K562 (cell line): ENCODE data around the gene VSIG10L. TPM values are rescaled to one million over a fixed set of nuclear protein-coding genes. Genes with fewer than 3 reads are reported as not detected.

Experiments used
- ATAC-seq: fragments of 200-7000 bp; cut with Tn5 transposase; 3 replicates; pipeline ENCODE4 v1.9.1; 2020; ENCODE audit warnings: moderate library complexity
- BruUV-seq: library from RNA; stranded (reverse); fragments of 400-500 nt; replicated peaks from 2 replicates; lab custom pipeline; 2021; lab: Mats Ljungman, UMichigan
- CTCF ChIA-PET: fragments of 300-600 bp; formaldehyde crosslinking; extraction: SDS; loops from one replicate; lab custom pipeline; 2021; ENCODE audit warnings: low intra/inter-chr PET ratio; lab: Yijun Ruan, JAX
- POLR2A ChIA-PET: fragments of 300-600, 350-650 bp; sonication (Branson Sonifier 250); formaldehyde crosslinking; extraction: SDS; loops from one replicate; lab custom pipeline; 2021; ENCODE audit warnings: antibody characterized with exemption, inconsistent platforms; lab: Yijun Ruan, JAX
- DNase-seq, 4 experiments: peaks; one replicate each; pipeline versions ENCODE4 v3.0.0 to v3.0.0-alpha.2; 2011 to 2018; ENCODE audit warnings: low spot score in 3 of 4, mixed read lengths in 3 of 4; ENCODE audit errors: extremely low read depth in 1 of 4
- FAIRE-seq: peaks from 2 replicates; lab custom pipeline; 2011; peaks lifted over from hg19 to GRCh38; lab: Jason Lieb, UNC
- H2AFZ ChIP-seq: 2 replicates; pipeline ENCODE4 v1.6.0; 2011; ENCODE audit warnings: low read depth, low read length, control low read depth, inconsistent platforms
- H3K27ac ChIP-seq: fragments of 200-600 bp; 3 replicates; pipeline ENCODE4 v1.8.0; 2011; ENCODE audit warnings: low read depth, mild to moderate bottlenecking, control low read depth, inconsistent platforms, low read length, moderate library complexity, mixed read lengths; ENCODE audit errors: extremely low read depth
- H3K27me3 ChIP-seq, 2 experiments: fragments of 300-600 bp in 1 of 2; 2 replicates in 1 of 2; 3 replicates in 1 of 2; pipeline versions ENCODE4 v1.6.0 to v1.8.0; 2011; ENCODE audit warnings: inconsistent platforms in 2 of 2, low read length in 2 of 2, mild to moderate bottlenecking in 1 of 2, mixed read lengths in 1 of 2, moderate library complexity in 1 of 2; ENCODE audit not compliant: control insufficient read depth in 2 of 2, insufficient read depth in 2 of 2
- H3K36me3 ChIP-seq: fragments of 300-600 bp; 3 replicates; pipeline ENCODE4 v1.8.0; 2011; ENCODE audit warnings: mild to moderate bottlenecking, low read length, inconsistent platforms; ENCODE audit not compliant: control insufficient read depth, insufficient read depth
- H3K4me1 ChIP-seq, 2 experiments: fragments of 200-600 bp in 1 of 2; replicated peaks in 1 of 2; 2 replicates in 1 of 2; 3 replicates in 1 of 2; pipeline versions ENCODE4 v1.5.1 to v1.8.0; 2011; ENCODE audit warnings: inconsistent platforms in 2 of 2, low read length in 2 of 2, mild to moderate bottlenecking in 1 of 2, mixed read lengths in 1 of 2, moderate library complexity in 1 of 2; ENCODE audit not compliant: control insufficient read depth in 2 of 2, insufficient read depth in 2 of 2
- H3K4me2 ChIP-seq: 2 replicates; pipeline ENCODE4 v1.6.1; 2011; ENCODE audit warnings: low read length, control low read depth, inconsistent platforms, mixed read lengths; ENCODE audit not compliant: insufficient read depth
- H3K4me3 ChIP-seq: fragments of 200-600 bp; sonication (generic), shearing (Covaris generic); 2 replicates; pipeline ENCODE4 v1.5.1; 2016; ENCODE audit warnings: control low read depth, inconsistent platforms
- H3K79me2 ChIP-seq: fragments of 200-600 bp; 3 replicates; pipeline ENCODE4 v1.8.0; 2011; ENCODE audit warnings: low read length, inconsistent platforms; ENCODE audit not compliant: control insufficient read depth, insufficient read depth
- H3K9ac ChIP-seq, 2 experiments: 2 replicates each; pipeline versions ENCODE4 v1.6.0 to v1.6.1; 2011; ENCODE audit warnings: low read depth in 2 of 2, low read length in 2 of 2, control low read depth in 1 of 2, inconsistent platforms in 1 of 2, mild to moderate bottlenecking in 1 of 2, mixed read lengths in 1 of 2; ENCODE audit not compliant: insufficient read depth in 1 of 2
- H3K9me1 ChIP-seq: one replicate; pipeline ENCODE4 v1.6.0; 2011; ENCODE audit warnings: inconsistent platforms, mild to moderate bottlenecking, low read length, moderate library complexity; ENCODE audit not compliant: control insufficient read depth, insufficient read depth
- H3K9me3 ChIP-seq: replicated peaks from 2 replicates; pipeline ENCODE4 v1.5.1; 2011; ENCODE audit warnings: low read depth, low read length, inconsistent platforms; ENCODE audit not compliant: control insufficient read depth, insufficient read depth
- H4K20me1 ChIP-seq: replicated peaks from 2 replicates; pipeline ENCODE4 v1.6.1; 2011; ENCODE audit warnings: low read length, inconsistent platforms, mixed read lengths; ENCODE audit not compliant: control insufficient read depth, insufficient read depth
- CBX5 ChIP-seq: IDR thresholded peaks from 2 replicates; pipeline ENCODE4 v1.6.1; 2014; ENCODE audit warnings: low read depth, borderline replicate concordance
- E4F1 ChIP-seq: fragments of 250-450 bp; sonication (Bioruptor Pico); IDR thresholded peaks from 2 replicates; pipeline ENCODE4 v1.5.0; 2021; ENCODE audit warnings: mild to moderate bottlenecking, borderline replicate concordance
- FOXA3 ChIP-seq, 2 experiments: fragments of 450-650 bp in 1 of 2; sonication (generic) in 1 of 2; formaldehyde crosslinking; IDR thresholded peaks in 1 of 2; conservative IDR thresholded peaks in 1 of 2; 2 replicates each; pipeline versions ENCODE4 v1.4.0 to v1.8.0; 2020 to 2022; ENCODE audit warnings: mild to moderate bottlenecking in 2 of 2, missing genetic modification reagents in 1 of 2
- HSF4 ChIP-seq: fragments of 250-450 bp; sonication (Bioruptor Pico); IDR thresholded peaks from 2 replicates; pipeline ENCODE4 v2.1.2; 2022; ENCODE audit warnings: mild to moderate bottlenecking, moderate library complexity, borderline replicate concordance
- MAX ChIP-seq: sonication (generic); formaldehyde crosslinking; IDR thresholded peaks from 2 replicates; pipeline ENCODE4 v1.9.0; 2022; ENCODE audit warnings: mild to moderate bottlenecking, missing genetic modification reagents
- NFXL1 ChIP-seq: fragments of 450-650 bp; formaldehyde crosslinking; IDR thresholded peaks from 2 replicates; pipeline ENCODE4 v1.4.0; 2021; ENCODE audit warnings: mild to moderate bottlenecking
- POLR2AphosphoS2 ChIP-seq: IDR thresholded peaks from 2 replicates; pipeline ENCODE4 v1.6.1; 2012; ENCODE audit warnings: low read length, improper control_type of control experiment
- POLR2AphosphoS5 ChIP-seq: IDR thresholded peaks from 2 replicates; pipeline ENCODE4 v1.6.1; 2011; ENCODE audit warnings: mild to moderate bottlenecking, low read depth, low read length, moderate library complexity; ENCODE audit not compliant: control insufficient read depth, insufficient read depth
- TEAD4 ChIP-seq, 2 experiments: sonication (generic) in 1 of 2; formaldehyde crosslinking in 1 of 2; IDR thresholded peaks; 2 replicates each; pipeline versions ENCODE4 v1.6.1 to v1.8.0; 2012 to 2022; ENCODE audit warnings: borderline replicate concordance in 1 of 2, inconsistent platforms in 1 of 2, low read length in 1 of 2, mild to moderate bottlenecking in 1 of 2, missing genetic modification reagents in 1 of 2
- YY1 ChIP-seq, 3 experiments: IDR thresholded peaks; 2 replicates each; pipeline ENCODE4 v1.6.1; 2011; ENCODE audit warnings: low read length in 2 of 3, mild to moderate bottlenecking in 2 of 3, moderate library complexity in 2 of 3, borderline replicate concordance in 1 of 3, control low read depth in 1 of 3, low read depth in 1 of 3; ENCODE audit not compliant: insufficient read depth in 3 of 3, insufficient replicate concordance in 2 of 3, control insufficient read depth in 1 of 3, insufficient read length in 1 of 3; ENCODE audit errors: extremely low read depth in 1 of 3
- WGBS: fragments of 100-300 bp; shearing (Covaris generic); methylation state at CpG from one replicate; pipeline ENCODE4 v1.1.6; 2016; ENCODE audit warnings: low coverage, mixed read lengths; ENCODE audit not compliant: insufficient coverage; ENCODE audit errors: missing lambda C conversion rate; 5-methylcytosine and 5-hydroxymethylcytosine counted together
- in situ Hi-C: fragments of 300-500 bp; cut with MboI; formaldehyde crosslinking; loops from 4 replicates; pipeline ENCODE4 v1.15.0; 2018; ENCODE audit warnings: inconsistent platforms, mixed read lengths
- intact Hi-C: fragments of 100-400 bp; cut with micrococcal nuclease; formaldehyde crosslinking; loops from 2 replicates; pipeline ENCODE4 v1.14.2; 2022
- polyA plus RNA-seq, 8 experiments: library from polyadenylated mRNA; depleted of rRNA in 4 of 8; stranded (reverse) in 5 of 8; unstranded in 3 of 8; fragments of >200 nt; fragmentation: Nextera tagmentation in 2 of 8; fragmentation: Illumina TruSeq in 1 of 8; extraction: Ambion mirVana in 2 of 8; extraction: Trizol in 1 of 8; gene quantifications; 2 replicates each; pipeline versions ENCODE4 v1.2.1 to v1.2.3, GENCODE V29; 2011 to 2014; ENCODE audit warnings: inconsistent platforms in 1 of 8, missing spikeins in 1 of 8
- total RNA-seq, 7 experiments: library from RNA; depleted of rRNA in 6 of 7; stranded (reverse); fragments of >200 nt in 6 of 7; fragmentation: Illumina TruSeq in 2 of 7; extraction: Trizol in 2 of 7; gene quantifications; 2 replicates each; pipeline versions ENCODE4 v1.2.1 to v1.2.3, GENCODE V29; 2011 to 2021; ENCODE audit warnings: low replicate concordance in 1 of 7
- TF ChIP-seq, protein P1 (sequence below): sonication (generic); formaldehyde crosslinking; IDR thresholded peaks from 2 replicates; pipeline ENCODE4 v1.8.0; 2023; ENCODE audit warnings: missing genetic modification reagents, mild to moderate bottlenecking, borderline replicate concordance

Gene VSIG10L
- total and polyA plus RNA-seq, 9 of the 15 experiments (the other 6 are each of a cell fraction or from before 2014, with no cell fraction given) = 1.1 to 7.6 (median 2.2) TPM

- DNase-seq = no peak
- WGBS = 0% methylated on average over 9 of the region's 15 CpGs
- no peak for ATAC-seq
- in situ Hi-C loops (no loop called here), intact Hi-C loops (loop anchor here (1.0 kb wide), 1 partner anchor 23 kb away; the partner anchor contains the start of gene C19orf84)
- ChIA-PET CTCF (no interaction called here), POLR2A (interaction anchor here (0.7 to 1.5 kb wide), 10 partner anchors 10 to 41 kb away, joined by 3 to 11 read pairs (median 6); no protein-coding TSS in a partner anchor)
- H3K4me1 ChIP-seq = peaks cover 28 to 52% of the 10 kb centered on the region in 2 experiments
- no peak overlapping the region for H2AFZ ChIP-seq
- H3K4me2 ChIP-seq = peak overlapping the region; percentile 95
- no peaks in the 10 kb centered on the region for H3K36me3 ChIP-seq
- no peak for FAIRE-seq
- peak overlapping the region; percentile 85 for H3K27ac ChIP-seq
- H3K79me2 ChIP-seq = peaks cover 57% of the 10 kb centered on the region
- peak overlapping the region; percentile 93 for H3K9ac ChIP-seq
- no peaks in the 10 kb centered on the region for H3K9me3 ChIP-seq
- no peaks in the 10 kb centered on the region for H3K9me1 ChIP-seq
- H4K20me1 ChIP-seq = no peaks in the 10 kb centered on the region
- BruUV-seq = no TSS peak
- no peaks in the 10 kb centered on the region for H3K27me3 ChIP-seq
- H3K4me3 ChIP-seq = peak overlapping the region; percentile 75
- peak; percentile 74; the same call in 1 of the 2 replicates for TF ChIP-seq POLR2AphosphoS2
- no peak for TF ChIP-seq MAX
- TF ChIP-seq NFXL1 = no peak
- TF ChIP-seq, protein P1, sequence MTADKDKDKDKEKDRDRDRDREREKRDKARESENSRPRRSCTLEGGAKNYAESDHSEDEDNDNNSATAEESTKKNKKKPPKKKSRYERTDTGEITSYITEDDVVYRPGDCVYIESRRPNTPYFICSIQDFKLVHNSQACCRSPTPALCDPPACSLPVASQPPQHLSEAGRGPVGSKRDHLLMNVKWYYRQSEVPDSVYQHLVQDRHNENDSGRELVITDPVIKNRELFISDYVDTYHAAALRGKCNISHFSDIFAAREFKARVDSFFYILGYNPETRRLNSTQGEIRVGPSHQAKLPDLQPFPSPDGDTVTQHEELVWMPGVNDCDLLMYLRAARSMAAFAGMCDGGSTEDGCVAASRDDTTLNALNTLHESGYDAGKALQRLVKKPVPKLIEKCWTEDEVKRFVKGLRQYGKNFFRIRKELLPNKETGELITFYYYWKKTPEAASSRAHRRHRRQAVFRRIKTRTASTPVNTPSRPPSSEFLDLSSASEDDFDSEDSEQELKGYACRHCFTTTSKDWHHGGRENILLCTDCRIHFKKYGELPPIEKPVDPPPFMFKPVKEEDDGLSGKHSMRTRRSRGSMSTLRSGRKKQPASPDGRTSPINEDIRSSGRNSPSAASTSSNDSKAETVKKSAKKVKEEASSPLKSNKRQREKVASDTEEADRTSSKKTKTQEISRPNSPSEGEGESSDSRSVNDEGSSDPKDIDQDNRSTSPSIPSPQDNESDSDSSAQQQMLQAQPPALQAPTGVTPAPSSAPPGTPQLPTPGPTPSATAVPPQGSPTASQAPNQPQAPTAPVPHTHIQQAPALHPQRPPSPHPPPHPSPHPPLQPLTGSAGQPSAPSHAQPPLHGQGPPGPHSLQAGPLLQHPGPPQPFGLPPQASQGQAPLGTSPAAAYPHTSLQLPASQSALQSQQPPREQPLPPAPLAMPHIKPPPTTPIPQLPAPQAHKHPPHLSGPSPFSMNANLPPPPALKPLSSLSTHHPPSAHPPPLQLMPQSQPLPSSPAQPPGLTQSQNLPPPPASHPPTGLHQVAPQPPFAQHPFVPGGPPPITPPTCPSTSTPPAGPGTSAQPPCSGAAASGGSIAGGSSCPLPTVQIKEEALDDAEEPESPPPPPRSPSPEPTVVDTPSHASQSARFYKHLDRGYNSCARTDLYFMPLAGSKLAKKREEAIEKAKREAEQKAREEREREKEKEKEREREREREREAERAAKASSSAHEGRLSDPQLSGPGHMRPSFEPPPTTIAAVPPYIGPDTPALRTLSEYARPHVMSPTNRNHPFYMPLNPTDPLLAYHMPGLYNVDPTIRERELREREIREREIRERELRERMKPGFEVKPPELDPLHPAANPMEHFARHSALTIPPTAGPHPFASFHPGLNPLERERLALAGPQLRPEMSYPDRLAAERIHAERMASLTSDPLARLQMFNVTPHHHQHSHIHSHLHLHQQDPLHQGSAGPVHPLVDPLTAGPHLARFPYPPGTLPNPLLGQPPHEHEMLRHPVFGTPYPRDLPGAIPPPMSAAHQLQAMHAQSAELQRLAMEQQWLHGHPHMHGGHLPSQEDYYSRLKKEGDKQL = no peak
- TF ChIP-seq YY1 (IDR thresholded peaks at IDR 0.05; ENCODE audit: borderline replicate concordance in 1 of 3, control insufficient read depth in 1 of 3, extremely low read depth in 1 of 3, insufficient read depth in 3 of 3, insufficient read length in 1 of 3, insufficient replicate concordance in 2 of 3, low read depth in 1 of 3, low read length in 2 of 3) = peak in 1 of 3 experiments; percentile 25
- no peak for TF ChIP-seq HSF4 (CRISPR knock-in tag)
- TF ChIP-seq TEAD4 (IDR thresholded peaks at IDR 0.05; ENCODE audit: low read length) = peak; percentile 27; the same call in 1 of the 2 replicates
- 0 out of 2 replicates have a peak, but pooled peaks have one; percentile 44 for TF ChIP-seq TEAD4 (CRISPR knock-in tag; IDR thresholded peaks at IDR 0.05; ENCODE audit: borderline replicate concordance)
- no peak for TF ChIP-seq CBX5
- TF ChIP-seq POLR2AphosphoS5 = peak; percentile 82
- TF ChIP-seq FOXA3 (CRISPR knock-in tag; conservative IDR thresholded peaks at IDR 0.05 in 1 of 2, IDR thresholded peaks at IDR 0.05 in 1 of 2) = no peak
- no peak for TF ChIP-seq E4F1 (CRISPR knock-in tag)
Observed at GRCh38 chr19:51367255-51367564, 25.3 kb upstream of the VSIG10L start.
